Glutamatergic neuron (in vitro differentiated cells): ENCODE measurements around the gene TAB2. TPM values are rescaled to one million over a fixed set of nuclear protein-coding genes. Genes with fewer than 3 reads are reported as not detected.

ENCODE experiments used
- DNase-seq: peaks from one replicate; pipeline ENCODE4 v3.0.0; 2022
- H3K27ac Mint-ChIP-seq: one replicate; pipeline ENCODE4 v1.8.0; 2020; ENCODE audit warnings: mild to moderate bottlenecking, mixed read lengths, inconsistent platforms; ENCODE audit not compliant: unreplicated experiment
- H3K27me3 Mint-ChIP-seq: one replicate; pipeline ENCODE4 v1.8.0; 2020; ENCODE audit warnings: mild to moderate bottlenecking, moderate library complexity, mixed read lengths, inconsistent platforms; ENCODE audit not compliant: unreplicated experiment
- H3K36me3 Mint-ChIP-seq: one replicate; pipeline ENCODE4 v1.8.0; 2020; ENCODE audit warnings: mild to moderate bottlenecking, mixed read lengths, inconsistent platforms; ENCODE audit not compliant: unreplicated experiment
- H3K4me1 Mint-ChIP-seq: one replicate; pipeline ENCODE4 v1.8.0; 2020; ENCODE audit warnings: mild to moderate bottlenecking, low read depth, mixed read lengths, inconsistent platforms; ENCODE audit not compliant: unreplicated experiment
- H3K4me3 Mint-ChIP-seq: one replicate; pipeline ENCODE4 v1.8.0; 2020; ENCODE audit warnings: mild to moderate bottlenecking, mixed read lengths, inconsistent platforms; ENCODE audit not compliant: unreplicated experiment
- H3K9me3 Mint-ChIP-seq: one replicate; pipeline ENCODE4 v1.8.0; 2020; ENCODE audit warnings: mild to moderate bottlenecking, moderate library complexity, mixed read lengths, inconsistent platforms; ENCODE audit not compliant: unreplicated experiment
- CTCF ChIP-seq: fragments of 200-600 bp; sonication (generic); IDR thresholded peaks from one replicate; pipeline ENCODE4 v1.5.0; 2021; ENCODE audit not compliant: partially characterized antibody, unreplicated experiment
- total RNA-seq: library from RNA; stranded (reverse); fragmentation: NEBNext Ultra II Directional; extraction: Animal tissue kit (Norgen Biotek cat#: 25700); gene quantifications from one replicate; pipeline ENCODE4 v1.2.1, GENCODE V29; 2021; ENCODE audit not compliant: unreplicated experiment

TAB2 gene
- total RNA-seq, 1 donor from 2014 or later = 39.3 TPM

GRCh38 chr6:149368065-149368464, 50.6 kb downstream of the TAB2 start:
- no peaks in the 10 kb centered on the region for H3K36me3 Mint-ChIP-seq
- H3K9me3 Mint-ChIP-seq = no peaks in the 10 kb centered on the region
- no peak overlapping the region for H3K27ac Mint-ChIP-seq
- no peak for DNase-seq
- no peak overlapping the region for H3K4me3 Mint-ChIP-seq
- no peaks in the 10 kb centered on the region for H3K27me3 Mint-ChIP-seq
- peaks cover 2% of the 10 kb centered on the region for H3K4me1 Mint-ChIP-seq
- TF ChIP-seq CTCF = no peak

- H3K27me3 Mint-ChIP-seq = no peaks in the 10 kb centered on the region
- H3K4me1 Mint-ChIP-seq = no peaks in the 10 kb centered on the region
- no peak overlapping the region for H3K27ac Mint-ChIP-seq
- no peak overlapping the region for H3K4me3 Mint-ChIP-seq
- no peaks in the 10 kb centered on the region for H3K36me3 Mint-ChIP-seq
- no peak for DNase-seq
- H3K9me3 Mint-ChIP-seq = no peaks in the 10 kb centered on the region
- no peak for TF ChIP-seq CTCF
Observed at GRCh38 chr6:149371154-149371553, 53.6 kb downstream of the TAB2 start.

GRCh38 chr6:149372062-149372461, 54.5 kb downstream of the TAB2 start:
- Mint-ChIP-seq H3K4me3 (no peak overlapping the region), H3K36me3 (no peaks in the 10 kb centered on the region), H3K4me1 (peaks cover 2% of the 10 kb centered on the region), H3K27ac (no peak overlapping the region), H3K27me3 (no peaks in the 10 kb centered on the region), H3K9me3 (no peaks in the 10 kb centered on the region)
- TF ChIP-seq CTCF = no peak
- DNase-seq = no peak

- peaks cover 2% of the 10 kb centered on the region for H3K36me3 Mint-ChIP-seq
- no peaks in the 10 kb centered on the region for H3K9me3 Mint-ChIP-seq
- H3K4me3 Mint-ChIP-seq = no peak overlapping the region
- H3K27ac Mint-ChIP-seq = no peak overlapping the region
- no peaks in the 10 kb centered on the region for H3K27me3 Mint-ChIP-seq
- no peak for DNase-seq
- H3K4me1 Mint-ChIP-seq = peaks cover 2% of the 10 kb centered on the region
- TF ChIP-seq CTCF = no peak
Observed at GRCh38 chr6:149373511-149373910, 56.0 kb downstream of the TAB2 start.

- no peak overlapping the region for H3K27ac Mint-ChIP-seq
- H3K9me3 Mint-ChIP-seq = peaks cover 2% of the 10 kb centered on the region
- peaks cover 2% of the 10 kb centered on the region for H3K4me1 Mint-ChIP-seq
- no peak for TF ChIP-seq CTCF
- H3K27me3 Mint-ChIP-seq = no peaks in the 10 kb centered on the region
- no peak for DNase-seq
- H3K4me3 Mint-ChIP-seq = no peak overlapping the region
- H3K36me3 Mint-ChIP-seq = peaks cover 9% of the 10 kb centered on the region
Observed at GRCh38 chr6:149379977-149380376, 62.5 kb downstream of the TAB2 start.
